ENCODE measurements around the gene MYL12B.
"Not testable (repeated sequence)": the region's sequence is repeated elsewhere in the genome, so short reads cannot be mapped to it uniquely, and the experiment has no call there.

MYL12B gene

DNA sequence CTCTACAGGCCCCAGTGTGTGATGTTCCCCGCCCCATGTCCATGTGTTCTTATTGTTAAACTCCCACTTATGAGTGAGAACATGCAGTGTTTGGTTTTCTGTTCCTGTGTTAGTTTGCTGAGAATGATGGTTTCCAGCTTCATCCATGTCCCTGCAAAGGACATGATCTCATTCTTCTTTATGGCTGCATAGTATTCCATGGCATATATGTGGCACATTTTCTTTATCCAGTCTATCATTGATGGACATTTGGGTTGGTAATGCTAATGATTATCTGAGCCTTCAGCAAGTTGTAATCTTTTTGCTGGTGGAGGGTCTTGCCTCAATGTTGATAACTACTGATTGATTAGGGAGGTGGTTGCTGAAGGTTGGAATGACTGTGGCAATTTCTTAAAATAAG, 53.4 kb downstream of the MYL12B start:
- H3K27ac ChIP-seq (ENCODE audit: low read depth, low read length), result not testable (repeated sequence)
- 100% methylated on average over 1 of the region's 1 CpG for WGBS

DNA sequence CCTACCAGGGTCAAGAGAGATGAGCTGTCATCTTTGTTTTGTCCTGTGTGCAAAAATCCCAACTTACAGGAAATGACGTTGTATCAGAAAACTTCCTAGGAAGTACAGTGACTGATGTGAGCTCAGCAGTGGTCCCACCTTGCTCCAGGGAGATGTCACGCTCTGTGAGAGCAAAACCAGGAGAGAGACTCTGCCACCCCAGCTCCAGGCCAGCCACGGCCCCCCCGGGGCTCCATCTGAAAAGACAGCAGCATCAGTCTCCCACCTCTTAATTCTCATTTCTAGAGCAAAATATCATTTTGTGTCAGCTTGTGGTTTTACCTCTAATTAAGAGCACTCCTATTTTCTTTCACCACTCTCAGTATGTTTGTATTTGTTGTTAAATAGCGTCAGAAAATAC, 57.5 kb downstream of the MYL12B start:
- Histone ChIP-seq H3K9ac (ENCODE audit: low read depth, low read length) (no peak overlapping the region), H3K9me3 (ENCODE audit: insufficient read depth, low read depth, low read length) (no peaks in the 10 kb centered on the region), H3K4me3 (ENCODE audit: low read length) (no peak overlapping the region), H3K27me3 (ENCODE audit: insufficient read depth, low read length) (no peaks in the 10 kb centered on the region), H3K4me1 (ENCODE audit: insufficient read depth, low read length) (peaks cover 6% of the 10 kb centered on the region; the same call in 1 of the 2 replicates), H3K36me3 (ENCODE audit: insufficient read depth, low read length) (no peaks in the 10 kb centered on the region), H3K27ac (ENCODE audit: low read depth, low read length) (no peak overlapping the region)
- WGBS, result 82% methylated on average over 5 of the region's 5 CpGs

More for the DNA sequence above, 53.4 kb downstream of the MYL12B start:
- H3K9ac ChIP-seq (ENCODE audit: low read depth, low read length); H3K9me3 ChIP-seq (ENCODE audit: insufficient read depth, low read depth, low read length); H3K27me3 ChIP-seq (ENCODE audit: insufficient read depth, low read length); H3K36me3 ChIP-seq (ENCODE audit: insufficient read depth, low read length); H3K4me1 ChIP-seq (ENCODE audit: insufficient read depth, low read length); H3K4me3 ChIP-seq (ENCODE audit: low read length): not testable (repeated sequence)

DNA sequence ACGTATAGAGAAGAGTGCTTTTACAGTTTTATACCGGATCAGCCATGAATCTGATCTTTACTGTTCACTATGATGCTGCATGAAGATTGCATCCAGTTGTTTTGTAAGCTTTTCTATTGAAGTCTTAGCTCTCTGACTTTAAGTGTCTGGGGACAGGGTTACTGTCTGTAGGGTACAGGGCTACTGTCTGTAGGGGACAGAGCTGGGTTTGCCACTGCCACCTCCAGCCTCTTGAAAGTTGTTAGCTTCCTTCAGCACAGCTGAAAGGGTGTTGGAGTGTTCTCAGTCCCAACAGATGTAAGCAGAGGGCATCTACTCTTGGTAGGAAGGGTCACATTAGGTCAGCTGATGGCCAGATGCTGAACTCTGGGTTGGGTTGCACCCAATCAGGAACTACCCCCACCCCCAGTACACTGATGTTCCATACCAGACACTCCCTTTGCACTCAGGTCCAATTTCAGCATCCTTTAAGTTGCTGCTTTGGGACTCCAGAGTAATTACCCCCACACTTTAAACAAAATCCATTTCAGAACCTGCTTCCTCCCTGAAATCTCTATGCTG, 58.0 kb downstream of the MYL12B start:
- Histone ChIP-seq H3K4me1 (ENCODE audit: insufficient read depth, low read length) (peaks cover 6% of the 10 kb centered on the region; the same call in 1 of the 2 replicates), H3K4me3 (ENCODE audit: low read length) (no peak overlapping the region)

DNA sequence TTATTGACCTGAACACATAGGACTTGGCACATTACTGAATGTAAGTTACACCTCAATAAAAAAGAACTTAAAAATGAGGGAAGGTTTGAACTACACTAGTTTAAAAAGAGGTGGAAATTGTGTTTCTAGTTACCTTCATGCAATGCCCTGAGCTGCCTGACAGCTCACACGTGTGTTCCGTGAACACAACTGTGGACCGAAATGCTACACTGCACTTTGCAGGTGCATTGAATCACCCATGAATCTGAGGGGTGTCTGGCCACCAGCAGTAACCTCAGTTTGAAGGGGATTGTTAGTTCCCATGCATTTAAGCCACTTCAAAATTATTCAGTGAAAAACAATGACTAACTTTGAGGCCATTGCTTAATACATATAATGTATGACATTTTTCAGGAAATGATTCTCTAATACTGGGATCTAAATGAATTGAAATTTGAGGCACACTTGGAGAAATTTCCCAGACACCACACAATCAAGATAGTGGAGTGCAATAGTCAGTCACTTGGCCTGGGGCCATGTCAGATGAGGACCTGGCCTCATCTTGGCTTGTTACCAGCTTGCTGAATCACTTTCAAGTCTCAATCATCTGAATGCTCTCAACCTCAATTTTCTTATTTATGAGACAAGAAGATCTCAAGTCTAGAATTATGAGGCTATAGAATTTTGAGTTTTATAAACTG, 59.3 kb downstream of the MYL12B start:
- Histone ChIP-seq H3K9me3 (ENCODE audit: insufficient read depth, low read depth, low read length) (no peaks in the 10 kb centered on the region), H3K27me3 (ENCODE audit: insufficient read depth, low read length) (no peaks in the 10 kb centered on the region), H3K27ac (ENCODE audit: low read depth, low read length) (no peak overlapping the region), H3K9ac (ENCODE audit: low read depth, low read length) (no peak overlapping the region), H3K4me1 (ENCODE audit: insufficient read depth, low read length) (peaks cover 6% of the 10 kb centered on the region; the same call in 1 of the 2 replicates), H3K36me3 (ENCODE audit: insufficient read depth, low read length) (no peaks in the 10 kb centered on the region), H3K4me3 (ENCODE audit: low read length) (no peak overlapping the region)
- whole genome bisulfite sequencing, result 97% methylated on average over 3 of the region's 3 CpGs

More for the DNA sequence above, 58.0 kb downstream of the MYL12B start:
- H3K9ac ChIP-seq (ENCODE audit: low read depth, low read length), result no peak overlapping the region
- H3K9me3 ChIP-seq (ENCODE audit: insufficient read depth, low read depth, low read length), result no peaks in the 10 kb centered on the region
- no peak overlapping the region for H3K27ac ChIP-seq (ENCODE audit: low read depth, low read length)
- H3K36me3 ChIP-seq (ENCODE audit: insufficient read depth, low read length), result no peaks in the 10 kb centered on the region
- 92% methylated on average over 2 of the region's 2 CpGs for WGBS
- H3K27me3 ChIP-seq (ENCODE audit: insufficient read depth, low read length), result no peaks in the 10 kb centered on the region

DNA sequence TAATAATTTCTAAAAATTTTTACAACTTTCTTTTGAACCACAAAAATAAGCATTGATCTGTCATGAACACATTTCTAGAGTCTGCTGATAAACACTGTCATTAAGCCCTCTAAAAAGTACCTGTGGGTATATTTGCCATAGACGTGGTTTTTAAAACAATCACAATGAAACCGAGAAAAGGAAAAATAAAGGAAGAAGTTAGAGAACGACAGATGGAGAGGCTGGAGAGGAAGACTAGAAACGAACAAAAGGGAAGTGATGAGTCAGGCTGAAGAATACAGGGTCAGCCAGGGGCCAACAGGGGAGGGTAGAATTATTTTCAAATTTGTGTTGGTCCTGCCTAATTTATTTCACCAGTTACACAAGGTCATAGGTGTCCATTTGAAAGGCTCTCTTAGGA, 62.0 kb downstream of the MYL12B start:
- 64% methylated on average over 4 of the region's 4 CpGs for whole genome bisulfite sequencing
- peaks cover 6% of the 10 kb centered on the region; the same call in 1 of the 2 replicates for H3K4me1 ChIP-seq (ENCODE audit: insufficient read depth, low read length)
- H3K4me3 ChIP-seq (ENCODE audit: low read length), result no peak overlapping the region
- H3K9ac ChIP-seq (ENCODE audit: low read depth, low read length), result no peak overlapping the region
- no peaks in the 10 kb centered on the region for H3K36me3 ChIP-seq (ENCODE audit: insufficient read depth, low read length)
- H3K27me3 ChIP-seq (ENCODE audit: insufficient read depth, low read length), result no peaks in the 10 kb centered on the region
- no peak overlapping the region for H3K27ac ChIP-seq (ENCODE audit: low read depth, low read length)
- no peaks in the 10 kb centered on the region for H3K9me3 ChIP-seq (ENCODE audit: insufficient read depth, low read depth, low read length)
